Body of pancreas (tissue), 4 donors: ENCODE measurements around the gene DEF6.

Experiments
- POLR2A ChIP-seq, 3 donors: fragments of 450-650 bp; IDR thresholded peaks; one replicate each; pipeline ENCODE4 v1.6.1; 2016; ENCODE audit warnings: antibody characterized with exemption in 3 of 3, mild to moderate bottlenecking in 2 of 3
- TF ChIP-seq, protein P1 (sequence below), 7 experiments: fragments of 450-650 bp in 4 of 7; fragments of 200-600 bp in 3 of 7; sonication (generic) in 3 of 7; IDR thresholded peaks; one replicate each; pipeline ENCODE4 v1.5.1; 2016 to 2019; ENCODE audit warnings: antibody characterized with exemption in 7 of 7

- TF ChIP-seq, protein P1, sequence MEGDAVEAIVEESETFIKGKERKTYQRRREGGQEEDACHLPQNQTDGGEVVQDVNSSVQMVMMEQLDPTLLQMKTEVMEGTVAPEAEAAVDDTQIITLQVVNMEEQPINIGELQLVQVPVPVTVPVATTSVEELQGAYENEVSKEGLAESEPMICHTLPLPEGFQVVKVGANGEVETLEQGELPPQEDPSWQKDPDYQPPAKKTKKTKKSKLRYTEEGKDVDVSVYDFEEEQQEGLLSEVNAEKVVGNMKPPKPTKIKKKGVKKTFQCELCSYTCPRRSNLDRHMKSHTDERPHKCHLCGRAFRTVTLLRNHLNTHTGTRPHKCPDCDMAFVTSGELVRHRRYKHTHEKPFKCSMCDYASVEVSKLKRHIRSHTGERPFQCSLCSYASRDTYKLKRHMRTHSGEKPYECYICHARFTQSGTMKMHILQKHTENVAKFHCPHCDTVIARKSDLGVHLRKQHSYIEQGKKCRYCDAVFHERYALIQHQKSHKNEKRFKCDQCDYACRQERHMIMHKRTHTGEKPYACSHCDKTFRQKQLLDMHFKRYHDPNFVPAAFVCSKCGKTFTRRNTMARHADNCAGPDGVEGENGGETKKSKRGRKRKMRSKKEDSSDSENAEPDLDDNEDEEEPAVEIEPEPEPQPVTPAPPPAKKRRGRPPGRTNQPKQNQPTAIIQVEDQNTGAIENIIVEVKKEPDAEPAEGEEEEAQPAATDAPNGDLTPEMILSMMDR (IDR thresholded peaks at IDR 0.05) = no peak
- no peak for TF ChIP-seq POLR2A (IDR thresholded peaks at IDR 0.05)
Observed at GRCh38 chr6:35288834-35289233, 8.8 kb upstream of the DEF6 start.
